DOHH2 (cell line): ENCODE measurements around the gene RPS5.

ENCODE experiments used
- CTCF ChIP-seq: fragments of 200-600 bp; sonication (generic); IDR thresholded peaks from one replicate; pipeline ENCODE4 v1.5.1; 2014; ENCODE audit warnings: antibody characterized with exemption, mild to moderate bottlenecking, low read depth, low read length; ENCODE audit not compliant: poor library complexity, severe bottlenecking
- EZH2phosphoT487 ChIP-seq: fragments of 200-600 bp; sonication (generic); IDR thresholded peaks from 2 replicates; pipeline ENCODE4 v1.6.1; 2017; ENCODE audit warnings: borderline replicate concordance, mild to moderate bottlenecking, antibody characterized with exemption, low read length, moderate library complexity, mixed read lengths

DNA sequence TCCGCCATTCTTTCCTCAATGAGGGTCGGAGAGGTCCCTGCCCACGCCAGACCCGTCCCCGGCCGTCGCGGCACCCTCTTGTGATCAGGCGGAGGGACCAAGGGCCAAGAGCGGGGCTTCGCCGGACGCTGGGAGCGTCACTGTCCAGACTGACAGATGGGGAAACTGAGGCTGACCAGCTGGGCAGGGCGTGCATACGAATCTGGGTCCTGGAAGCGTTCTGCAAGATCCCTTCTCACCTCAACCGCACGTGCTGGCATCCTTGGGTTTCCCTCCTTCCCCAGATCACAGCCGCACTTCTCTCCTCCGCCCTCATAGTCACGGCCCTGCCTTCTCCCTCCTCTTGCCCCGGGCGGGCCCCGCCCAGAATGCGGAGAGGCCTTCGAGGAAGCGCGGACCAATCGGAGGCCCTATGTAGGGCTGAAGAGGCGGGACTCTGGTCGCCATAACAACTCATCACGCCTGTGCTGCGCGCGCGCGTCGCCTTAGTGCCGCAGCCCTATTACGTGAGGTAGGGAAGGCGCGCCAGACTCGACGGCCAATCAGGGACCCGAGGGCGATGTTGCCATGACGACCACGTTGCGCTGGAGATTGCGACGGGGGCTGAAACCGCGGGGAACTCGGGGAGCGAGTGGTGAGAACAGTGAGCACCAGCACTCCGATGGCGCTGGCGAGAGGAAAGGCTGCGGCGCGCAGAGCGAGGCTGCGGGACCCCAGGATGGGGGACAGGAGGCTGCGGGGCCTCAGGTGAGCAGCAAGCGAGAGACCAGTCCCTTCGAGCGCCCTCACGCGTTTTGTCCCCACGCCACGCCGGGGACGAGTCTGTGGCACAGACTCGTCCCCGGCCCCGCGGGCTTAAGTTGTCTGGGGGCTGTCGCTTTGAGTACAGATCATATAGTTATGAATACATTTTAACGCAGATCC is 14.1 kb downstream of the RPS5 start:
- TF ChIP-seq CTCF (peak; percentile 18), EZH2phosphoT487 (no peak)
